Upper lobe of right lung (tissue), 1 donor: ENCODE data around the gene KCTD10. TPM values are rescaled to one million over a fixed set of nuclear protein-coding genes. Genes with fewer than 3 reads are reported as not detected.
"Not testable (repeated sequence)": the region's sequence is repeated elsewhere in the genome, so short reads cannot be mapped to it uniquely, and the experiment has no call there.

Source experiments
- ATAC-seq: fragments of 200-7000 bp; cut with Tn5 transposase; one replicate; pipeline ENCODE4 v1.9.1; 2020; ENCODE audit warnings: mild to moderate bottlenecking, moderate library complexity
- DNase-seq: peaks from one replicate; pipeline ENCODE4 v3.0.0-alpha.2; 2020
- H3K27ac ChIP-seq: fragments of 200-600 bp; one replicate; pipeline ENCODE4 v1.8.0; 2022
- H3K27me3 ChIP-seq: fragments of 200-600 bp; one replicate; pipeline ENCODE4 v1.8.0; 2022; ENCODE audit warnings: mild to moderate bottlenecking
- H3K36me3 ChIP-seq: fragments of 200-600 bp; one replicate; pipeline ENCODE4 v1.8.0; 2022
- H3K4me1 ChIP-seq: fragments of 200-600 bp; one replicate; pipeline ENCODE4 v1.8.0; 2022
- H3K4me3 ChIP-seq: fragments of 200-600 bp; one replicate; pipeline ENCODE4 v1.8.0; 2022; ENCODE audit warnings: mild to moderate bottlenecking
- H3K9me3 ChIP-seq: fragments of 200-600 bp; one replicate; pipeline ENCODE4 v1.8.0; 2022
- intact Hi-C: fragments of 100-400 bp; cut with DNase I; formaldehyde crosslinking; loops from one replicate; pipeline ENCODE4 v1.11.0; 2022
- total RNA-seq: library from RNA; stranded (reverse); fragmentation: NEBNext Ultra II Directional; extraction: Animal tissue kit (Norgen Biotek cat#: 25700); gene quantifications from one replicate; pipeline ENCODE4 v1.2.1, GENCODE V29; 2021
- TF ChIP-seq, protein P1 (sequence below): fragments of 200-600 bp; IDR thresholded peaks from one replicate; pipeline ENCODE4 v1.8.0; 2022; ENCODE audit warnings: antibody characterized with exemption
- donor health status: DM: no; HTN: yes; CAD: no; lungs with severe emphysema.

Gene KCTD10
- total RNA-seq, 1 donor from 2014 or later: 66.8 TPM

DNA sequence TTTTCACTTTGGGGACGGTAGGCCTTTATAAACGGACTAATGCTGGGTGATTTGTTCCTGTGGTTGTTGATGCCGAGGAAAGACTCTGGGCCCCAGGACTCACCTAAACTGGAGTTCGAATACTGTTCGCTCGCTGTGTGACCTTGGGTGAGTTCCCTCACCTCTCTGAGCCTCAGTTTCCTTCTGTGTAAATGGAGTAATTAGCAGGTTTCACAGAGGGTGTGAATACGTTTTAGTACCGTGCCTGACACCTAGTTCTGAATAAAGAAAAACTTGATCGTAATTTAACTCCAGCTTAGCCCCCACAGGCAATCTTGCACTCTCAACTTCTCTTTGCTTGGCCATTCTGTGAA lies 839 bp upstream of the KCTD10 start:
- TF ChIP-seq, protein P1, sequence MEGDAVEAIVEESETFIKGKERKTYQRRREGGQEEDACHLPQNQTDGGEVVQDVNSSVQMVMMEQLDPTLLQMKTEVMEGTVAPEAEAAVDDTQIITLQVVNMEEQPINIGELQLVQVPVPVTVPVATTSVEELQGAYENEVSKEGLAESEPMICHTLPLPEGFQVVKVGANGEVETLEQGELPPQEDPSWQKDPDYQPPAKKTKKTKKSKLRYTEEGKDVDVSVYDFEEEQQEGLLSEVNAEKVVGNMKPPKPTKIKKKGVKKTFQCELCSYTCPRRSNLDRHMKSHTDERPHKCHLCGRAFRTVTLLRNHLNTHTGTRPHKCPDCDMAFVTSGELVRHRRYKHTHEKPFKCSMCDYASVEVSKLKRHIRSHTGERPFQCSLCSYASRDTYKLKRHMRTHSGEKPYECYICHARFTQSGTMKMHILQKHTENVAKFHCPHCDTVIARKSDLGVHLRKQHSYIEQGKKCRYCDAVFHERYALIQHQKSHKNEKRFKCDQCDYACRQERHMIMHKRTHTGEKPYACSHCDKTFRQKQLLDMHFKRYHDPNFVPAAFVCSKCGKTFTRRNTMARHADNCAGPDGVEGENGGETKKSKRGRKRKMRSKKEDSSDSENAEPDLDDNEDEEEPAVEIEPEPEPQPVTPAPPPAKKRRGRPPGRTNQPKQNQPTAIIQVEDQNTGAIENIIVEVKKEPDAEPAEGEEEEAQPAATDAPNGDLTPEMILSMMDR: no peak
- Histone ChIP-seq H3K4me1 (peaks cover 42% of the 10 kb centered on the region), H3K36me3 (no peaks in the 10 kb centered on the region), H3K27me3 (no peaks in the 10 kb centered on the region), H3K4me3 (peak overlapping the region; percentile 98), H3K9me3 (no peaks in the 10 kb centered on the region), H3K27ac (peak overlapping the region; percentile 99)
- no peak for DNase-seq
- intact Hi-C loops: no loop called here
- ATAC-seq: no peak

DNA sequence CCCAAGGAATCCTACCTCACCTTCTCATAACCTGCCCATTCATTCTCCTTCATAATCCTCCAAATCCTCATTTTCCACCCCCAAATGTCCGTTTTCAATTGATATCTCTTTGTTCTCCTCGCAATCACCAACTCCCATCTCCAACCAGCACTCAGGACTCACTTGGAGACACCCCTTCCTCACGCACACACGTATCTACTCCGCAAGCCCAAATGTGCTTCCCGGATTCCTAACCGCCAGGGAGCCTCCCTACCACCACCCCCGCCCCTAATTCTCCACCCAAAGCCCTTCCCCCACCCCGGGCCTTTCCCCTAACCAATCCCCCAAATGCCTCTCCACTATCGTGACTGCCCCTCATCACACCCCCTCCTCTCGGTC lies 304 bp downstream of the KCTD10 start:
- Histone ChIP-seq H3K4me1 (peaks cover 44% of the 10 kb centered on the region), H3K9me3 (no peaks in the 10 kb centered on the region), H3K4me3 (peak overlapping the region; percentile 98), H3K27ac (peak overlapping the region; percentile 99), H3K27me3 (no peaks in the 10 kb centered on the region), H3K36me3 (no peaks in the 10 kb centered on the region)
- intact Hi-C loops: no loop called here
- DNase-seq (no peak), ATAC-seq (peak; percentile 7)
- TF ChIP-seq, protein P1: no peak

DNA sequence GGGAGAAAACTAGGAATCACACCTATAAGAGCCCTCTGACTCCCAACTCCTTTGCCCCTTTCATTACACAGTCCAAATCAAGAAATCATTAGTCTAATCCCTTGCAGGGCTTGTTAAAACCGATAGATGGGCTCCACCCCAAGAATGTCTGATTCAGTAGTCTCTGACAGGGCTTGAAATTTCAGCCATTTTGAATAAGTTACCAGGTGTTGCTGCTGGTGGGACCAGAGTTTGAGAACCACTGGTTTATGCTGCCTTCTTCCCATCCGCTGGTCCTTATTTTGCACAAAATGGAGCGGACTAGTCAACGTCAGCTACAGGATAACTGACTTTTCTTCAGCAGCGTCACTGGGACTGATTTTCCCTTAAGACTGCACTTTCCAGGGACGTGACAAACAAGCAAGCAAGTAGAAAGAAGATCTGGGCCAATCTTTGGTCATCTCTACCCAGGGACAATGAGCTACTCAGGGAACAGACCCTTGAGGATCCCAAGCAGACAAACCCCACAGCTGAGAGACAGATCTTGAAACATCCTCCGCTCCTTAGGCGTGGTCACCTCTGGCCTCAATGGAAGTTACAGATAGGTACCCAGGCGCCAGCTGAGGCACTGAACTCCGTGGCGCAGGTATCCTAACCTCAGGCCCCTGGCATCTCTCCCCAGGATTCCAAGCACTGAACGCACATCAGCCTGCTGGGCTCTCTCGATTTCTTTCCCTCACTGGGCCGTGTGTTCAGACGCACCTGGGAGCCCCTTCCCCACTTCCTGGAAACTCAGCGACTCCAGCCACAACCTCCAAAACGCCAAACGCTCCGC lies 900 bp downstream of the KCTD10 start:
- Histone ChIP-seq H3K27me3 (no peaks in the 10 kb centered on the region), H3K4me3 (peak overlapping the region; percentile 98), H3K27ac (peak overlapping the region; percentile 99), H3K9me3 (no peaks in the 10 kb centered on the region), H3K36me3 (no peaks in the 10 kb centered on the region), H3K4me1 (peaks cover 48% of the 10 kb centered on the region)
- TF ChIP-seq, protein P1: no peak
- intact Hi-C loops: no loop called here
- ATAC-seq (no peak), DNase-seq (no peak)

DNA sequence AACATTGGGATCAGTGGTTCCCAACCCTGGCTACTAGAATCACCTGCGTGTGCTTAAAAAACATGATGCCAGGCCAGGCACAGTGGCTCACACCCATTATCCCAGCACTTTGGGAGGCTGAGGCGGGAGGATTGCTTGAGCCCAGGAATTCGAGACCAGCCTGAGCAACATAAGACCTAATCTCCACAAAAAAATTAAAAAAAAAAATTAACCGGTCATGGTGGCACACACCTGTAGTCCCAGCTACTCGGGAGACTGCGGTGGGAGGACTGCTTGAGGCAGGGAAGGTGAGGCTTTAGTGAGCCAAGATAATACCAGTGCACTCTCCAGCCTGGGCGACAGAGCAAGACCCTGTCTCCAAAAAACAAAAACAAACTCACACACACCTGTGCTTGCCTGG lies 2.0 kb downstream of the KCTD10 start:
- Histone ChIP-seq H3K27ac (no peak overlapping the region), H3K9me3 (no peaks in the 10 kb centered on the region), H3K27me3 (no peaks in the 10 kb centered on the region), H3K4me1 (peaks cover 57% of the 10 kb centered on the region), H3K36me3 (no peaks in the 10 kb centered on the region), H3K4me3 (peak overlapping the region; percentile 98)
- intact Hi-C loops: no loop called here
- no peak for ATAC-seq
- DNase-seq: no peak
- TF ChIP-seq, protein P1: no peak

DNA sequence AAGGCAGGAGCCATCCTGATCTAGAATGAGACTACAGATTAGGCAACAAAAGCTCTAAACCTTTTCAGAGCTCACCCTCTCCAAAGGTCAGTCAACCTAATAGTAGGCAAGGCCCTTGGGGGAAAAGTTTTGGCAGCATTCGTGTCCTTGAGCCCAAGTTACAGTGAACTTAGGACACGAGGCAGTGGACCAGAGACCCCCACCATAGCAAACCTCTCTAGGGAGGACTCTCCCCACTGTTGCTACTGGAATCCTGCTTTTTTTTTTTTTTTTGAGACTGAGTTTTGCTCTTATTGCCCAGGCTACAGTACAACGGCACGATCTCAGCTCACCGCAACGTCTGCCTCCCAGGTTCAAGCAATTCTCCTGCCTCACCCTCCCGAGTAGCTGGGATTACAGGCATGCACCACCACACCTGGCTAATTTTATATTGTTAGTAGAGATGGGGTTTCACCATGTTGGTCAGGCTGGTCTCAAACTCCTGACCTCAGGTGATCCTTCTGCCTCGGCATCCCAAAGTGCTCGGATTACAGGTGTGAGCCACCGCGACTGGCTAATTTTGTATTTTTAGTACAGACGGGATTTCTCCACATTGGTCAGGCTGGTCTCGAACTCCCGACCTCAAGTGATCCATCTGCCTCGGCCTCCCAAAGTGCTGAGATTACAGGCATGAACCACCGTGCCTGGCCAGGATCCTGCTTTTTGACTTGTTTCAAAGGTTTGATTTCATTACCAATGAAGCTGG lies 3.4 kb downstream of the KCTD10 start:
- ATAC-seq, H3K27me3 ChIP-seq, intact Hi-C loops, H3K27ac ChIP-seq, H3K36me3 ChIP-seq, DNase-seq, H3K4me3 ChIP-seq, H3K9me3 ChIP-seq: not testable (repeated sequence)
- peaks cover 52% of the 10 kb centered on the region for H3K4me1 ChIP-seq

DNA sequence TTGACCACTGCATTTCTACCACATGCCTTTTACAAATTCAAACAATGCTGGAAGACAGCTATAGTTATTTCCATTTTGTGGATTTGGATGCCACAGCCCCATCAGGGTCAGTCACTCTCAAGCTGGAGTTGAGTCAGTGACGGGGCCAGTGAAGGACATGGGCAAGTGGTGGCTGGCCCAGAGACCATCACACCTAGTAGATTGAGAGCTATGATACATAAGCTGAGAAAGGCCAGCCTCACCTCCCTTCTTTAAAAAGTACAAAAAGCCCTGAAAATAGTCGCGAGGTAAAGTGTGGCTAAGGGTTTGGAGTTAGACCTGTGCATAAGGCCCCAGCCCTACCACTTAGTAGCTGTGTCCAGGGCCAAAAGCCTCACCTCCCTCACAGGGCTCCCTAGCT lies 4.1 kb downstream of the KCTD10 start:
- intact Hi-C loops: no loop called here
- H3K27ac ChIP-seq: no peak overlapping the region
- ATAC-seq: no peak
- H3K9me3 ChIP-seq: no peaks in the 10 kb centered on the region
- peaks cover 50% of the 10 kb centered on the region for H3K4me1 ChIP-seq
- no peak overlapping the region for H3K4me3 ChIP-seq
- TF ChIP-seq, protein P1: no peak
- H3K36me3 ChIP-seq: peaks cover 15% of the 10 kb centered on the region
- DNase-seq: no peak
- H3K27me3 ChIP-seq: no peaks in the 10 kb centered on the region
